Astrocyte of the cerebellum (primary cell): Measurements from ENCODE around the gene HSF5.

Source experiments
- DNase-seq: peaks from one replicate; pipeline ENCODE4 v3.0.0-alpha.2; 2011; ENCODE audit warnings: low read depth
- H3K4me3 ChIP-seq: 2 replicates; pipeline ENCODE4 v1.5.1; 2011; ENCODE audit warnings: mild to moderate bottlenecking, low read depth, low read length, moderate library complexity
- CTCF ChIP-seq: IDR thresholded peaks from 2 replicates; pipeline ENCODE4 v1.5.1; 2012; ENCODE audit warnings: low read length, low read depth, moderate library complexity, mild to moderate bottlenecking; ENCODE audit errors: missing control alignments
- in situ Hi-C: cut with HindIII; loops from 2 replicates; pipeline ENCODE4 v1.10.0; 2017; ENCODE audit warnings: low sequenced_read_pairs

HSF5 gene

GRCh38 chr17:58376472-58377000 lies 111.7 kb downstream of the HSF5 start:
- no peak for TF ChIP-seq CTCF
- H3K4me3 ChIP-seq, result no peak overlapping the region
- no peak for DNase-seq
- in situ Hi-C loops, result no loop called here

GRCh38 chr17:58375811-58376210 lies 112.4 kb downstream of the HSF5 start:
- in situ Hi-C loops, result no loop called here

GRCh38 chr17:58375256-58375655 lies 113.0 kb downstream of the HSF5 start:
- in situ Hi-C loops, result no loop called here
- TF ChIP-seq CTCF, result no peak
- no peak for DNase-seq
- H3K4me3 ChIP-seq, result no peak overlapping the region

More at GRCh38 chr17:58375811-58376210, 112.4 kb downstream of the HSF5 start:
- no peak for TF ChIP-seq CTCF
- H3K4me3 ChIP-seq, result no peak overlapping the region
- no peak for DNase-seq

- H3K4me3 ChIP-seq, result no peak overlapping the region
- TF ChIP-seq CTCF, result no peak
- in situ Hi-C loops, result no loop called here
- DNase-seq, result no peak
These were observed 114.3 kb downstream of the HSF5 start for GRCh38 chr17:58373923-58374322.

GRCh38 chr17:58373003-58373402 lies 115.2 kb downstream of the HSF5 start:
- in situ Hi-C loops, result no loop called here
- no peak overlapping the region for H3K4me3 ChIP-seq
- DNase-seq, result no peak
- TF ChIP-seq CTCF, result no peak

DNA sequence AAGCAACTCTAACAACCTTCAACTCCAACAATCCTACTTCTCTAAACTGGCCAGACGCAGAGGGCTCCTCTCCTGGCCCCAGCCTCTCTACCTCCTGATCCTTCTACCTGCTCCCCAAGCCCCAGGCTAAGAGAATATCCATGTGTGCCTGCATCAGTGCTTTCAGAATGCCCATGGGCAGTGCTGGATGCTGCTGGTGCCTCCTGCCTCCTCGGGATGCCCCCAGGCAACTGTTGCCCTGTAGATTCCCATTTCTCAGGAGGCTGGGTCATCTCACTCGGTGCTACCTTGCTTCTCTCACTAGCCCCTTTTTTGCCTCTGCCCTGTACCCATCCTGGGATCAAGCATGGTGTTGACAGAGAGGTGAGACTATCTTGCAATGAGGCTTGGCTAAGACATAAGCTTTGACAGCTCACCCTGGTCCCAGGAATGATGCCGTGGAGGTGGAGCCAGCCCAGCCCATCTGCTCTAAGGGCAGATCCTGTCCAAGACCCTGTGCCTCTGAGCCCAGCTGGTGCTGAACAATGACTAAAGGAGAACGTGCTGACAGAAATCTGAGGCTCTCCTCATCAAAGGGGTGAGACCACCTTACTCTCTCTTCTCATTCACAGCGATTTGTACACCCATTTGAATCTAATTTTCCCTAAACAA lies 116.8 kb downstream of the HSF5 start:
- in situ Hi-C loops, result no loop called here
- no peak overlapping the region for H3K4me3 ChIP-seq
- DNase-seq, result no peak
- TF ChIP-seq CTCF, result no peak

DNA sequence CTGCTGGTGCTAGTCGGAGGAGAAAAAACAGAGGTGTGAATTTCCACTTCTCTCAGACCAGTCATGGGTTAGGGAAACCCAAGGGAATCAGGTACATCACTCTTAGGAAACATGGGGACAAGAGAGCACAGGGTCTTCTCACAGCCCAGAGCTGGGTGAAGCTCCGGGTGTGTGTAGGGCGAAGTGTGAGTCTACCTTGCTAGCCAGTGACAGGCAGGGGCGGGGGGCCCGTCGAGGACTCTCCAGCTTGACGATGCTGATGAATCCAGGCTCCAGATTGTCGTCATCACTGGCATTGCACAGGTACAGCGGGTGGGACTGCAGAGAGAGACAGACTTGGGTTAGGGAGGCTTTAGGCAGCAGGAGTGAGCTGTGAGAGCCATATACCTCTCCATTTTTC lies 117.5 kb downstream of the HSF5 start:
- no peak for TF ChIP-seq CTCF
- DNase-seq, result no peak
- H3K4me3 ChIP-seq, result no peak overlapping the region
- in situ Hi-C loops, result no loop called here
